Upper lobe of left lung (tissue), 4 donors: ENCODE measurements around the gene SCFD2.

ENCODE experiments used
- CTCF ChIP-seq, 6 experiments: fragments of 450-650 bp in 4 of 6; fragments of 200-600 bp in 2 of 6; sonication (generic) in 2 of 6; IDR thresholded peaks; one replicate each; pipeline ENCODE4 v1.5.1; 2016 to 2019; ENCODE audit warnings: antibody characterized with exemption in 6 of 6
- EP300 ChIP-seq, 4 donors: sonication (generic); formaldehyde crosslinking; IDR thresholded peaks; one replicate each; pipeline ENCODE4 v1.5.1; 2017; ENCODE audit warnings: antibody characterized with exemption in 4 of 4, control low read depth in 2 of 4
- POLR2A ChIP-seq, 4 donors: fragments of 450-650 bp; IDR thresholded peaks; one replicate each; pipeline ENCODE4 v1.5.1; 2016 to 2017; ENCODE audit warnings: antibody characterized with exemption in 4 of 4, mild to moderate bottlenecking in 2 of 4
- POLR2AphosphoS5 ChIP-seq, 2 donors: sonication (generic); formaldehyde crosslinking; IDR thresholded peaks; one replicate each; pipeline ENCODE4 v1.5.1; 2017; ENCODE audit warnings: antibody characterized with exemption in 2 of 2

- TF ChIP-seq CTCF (IDR thresholded peaks at IDR 0.05) (no peak), POLR2A (IDR thresholded peaks at IDR 0.05) (no peak), EP300 (IDR thresholded peaks at IDR 0.05) (no peak), POLR2AphosphoS5 (IDR thresholded peaks at IDR 0.05) (no peak)
Measured at GRCh38 chr4:53126099-53126498, 239.8 kb downstream of the SCFD2 start.
